Effector memory CD4-positive, alpha-beta T cell (primary cell): ENCODE data around the gene USP17L11.
"Not testable (repeated sequence)": the region's sequence is repeated elsewhere in the genome, so short reads cannot be mapped to it uniquely, and the experiment has no call there.

Experiments
- DNase-seq, 3 donors: peaks; one replicate each; pipeline ENCODE4 v3.0.0-alpha.2; 2020
- H3K27ac ChIP-seq: 2 replicates; pipeline ENCODE4 v1.7.0; 2013; ENCODE audit warnings: mild to moderate bottlenecking, low read length, moderate library complexity; ENCODE audit not compliant: insufficient read depth, poor library complexity, severe bottlenecking
- H3K27me3 ChIP-seq: replicated peaks from 2 replicates; pipeline ENCODE4 v1.7.0; 2013; ENCODE audit warnings: mild to moderate bottlenecking, low read length; ENCODE audit not compliant: insufficient read depth, control insufficient read depth, poor library complexity, severe bottlenecking
- H3K36me3 ChIP-seq: 2 replicates; pipeline ENCODE4 v1.7.0; 2013; ENCODE audit warnings: mild to moderate bottlenecking, low read length, moderate library complexity; ENCODE audit not compliant: control insufficient read depth, insufficient read depth
- H3K4me1 ChIP-seq: 2 replicates; pipeline ENCODE4 v1.7.0; 2013; ENCODE audit warnings: low read length, mild to moderate bottlenecking; ENCODE audit not compliant: control insufficient read depth, insufficient read depth, poor library complexity, severe bottlenecking
- H3K4me3 ChIP-seq: 2 replicates; pipeline ENCODE4 v1.7.0; 2013; ENCODE audit warnings: low read length, low read depth, mild to moderate bottlenecking; ENCODE audit not compliant: insufficient read depth, poor library complexity, severe bottlenecking
- H3K9me3 ChIP-seq: 2 replicates; pipeline ENCODE4 v1.7.0; 2013; ENCODE audit warnings: mild to moderate bottlenecking, low read length, moderate library complexity; ENCODE audit not compliant: control insufficient read depth
- total RNA-seq, 3 donors: gene quantifications; one replicate each; lab custom pipeline; 2026; lab: John Stamatoyannopoulos, UW

Gene USP17L11, protein sequence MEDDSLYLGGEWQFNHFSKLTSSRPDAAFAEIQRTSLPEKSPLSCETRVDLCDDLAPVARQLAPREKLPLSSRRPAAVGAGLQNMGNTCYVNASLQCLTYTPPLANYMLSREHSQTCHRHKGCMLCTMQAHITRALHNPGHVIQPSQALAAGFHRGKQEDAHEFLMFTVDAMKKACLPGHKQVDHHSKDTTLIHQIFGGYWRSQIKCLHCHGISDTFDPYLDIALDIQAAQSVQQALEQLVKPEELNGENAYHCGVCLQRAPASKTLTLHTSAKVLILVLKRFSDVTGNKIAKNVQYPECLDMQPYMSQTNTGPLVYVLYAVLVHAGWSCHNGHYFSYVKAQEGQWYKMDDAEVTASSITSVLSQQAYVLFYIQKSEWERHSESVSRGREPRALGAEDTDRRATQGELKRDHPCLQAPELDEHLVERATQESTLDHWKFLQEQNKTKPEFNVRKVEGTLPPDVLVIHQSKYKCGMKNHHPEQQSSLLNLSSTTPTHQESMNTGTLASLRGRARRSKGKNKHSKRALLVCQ
- 0 reads per million in 3 donors for total RNA-seq

- DNase-seq, H3K4me1 ChIP-seq: not testable (repeated sequence)
Measured at GRCh38 chr4:9215105-9215504, at the start of gene USP17L11. Gene USP17L11, plus strand, starts transcription at chr4:9215405. Its CDS starts 0 bp downstream, at chr4:9215405.

GRCh38 chr4:9165990-9166389 lies 49.2 kb upstream of the USP17L11 start:
- not testable (repeated sequence) for H3K4me1 ChIP-seq, H3K27me3 ChIP-seq, H3K36me3 ChIP-seq, H3K4me3 ChIP-seq, H3K9me3 ChIP-seq, H3K27ac ChIP-seq
- DNase-seq, result peak in 1 of 3 donors; percentile 31

More at GRCh38 chr4:9215105-9215504, at the start of gene USP17L11:
- H3K27ac ChIP-seq, H3K27me3 ChIP-seq, H3K4me3 ChIP-seq, H3K36me3 ChIP-seq, H3K9me3 ChIP-seq: not testable (repeated sequence)

DNA sequence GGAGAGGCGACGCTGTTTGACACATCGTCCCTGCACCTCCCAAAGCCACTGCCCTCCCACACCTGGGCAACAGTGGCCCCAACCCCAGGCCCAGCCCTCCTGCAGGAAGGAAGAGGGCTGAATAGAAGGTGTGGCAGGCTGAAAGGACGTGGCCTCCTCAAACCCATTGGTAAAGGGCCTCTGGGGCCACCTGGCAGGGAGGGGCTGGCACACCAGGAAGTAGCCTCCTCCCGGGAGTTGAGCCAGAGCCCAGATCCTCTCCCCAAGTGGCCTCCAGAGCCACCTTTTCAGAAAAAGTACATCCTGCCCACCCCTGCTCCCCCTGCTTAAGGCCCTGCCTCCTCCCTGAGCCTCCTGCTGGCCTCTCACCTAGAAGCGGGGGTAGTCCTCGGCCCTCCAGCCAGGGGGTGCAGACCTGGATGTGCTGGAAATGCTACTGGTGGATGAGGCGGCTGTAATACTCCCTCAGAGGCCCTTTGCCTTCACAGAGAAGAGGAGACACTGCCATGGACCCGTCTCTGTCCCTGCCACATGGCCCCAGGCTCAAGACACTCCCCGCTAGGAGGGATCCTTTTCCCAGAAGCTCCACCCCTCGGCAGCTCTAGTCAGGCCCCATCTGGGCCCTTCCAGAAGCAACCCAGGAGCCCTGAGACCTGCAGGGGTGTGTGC lies 45.3 kb upstream of the USP17L11 start, which contains the start of gene FAM90A26:
Gene FAM90A26 (plus strand): TSS at position 619 of the 669 bp plus-strand sequence. CDS start 2,764 bp downstream, outside the sequence.
- H3K27me3 ChIP-seq, H3K27ac ChIP-seq, H3K4me3 ChIP-seq, H3K36me3 ChIP-seq, H3K4me1 ChIP-seq, DNase-seq, H3K9me3 ChIP-seq: not testable (repeated sequence)

DNA sequence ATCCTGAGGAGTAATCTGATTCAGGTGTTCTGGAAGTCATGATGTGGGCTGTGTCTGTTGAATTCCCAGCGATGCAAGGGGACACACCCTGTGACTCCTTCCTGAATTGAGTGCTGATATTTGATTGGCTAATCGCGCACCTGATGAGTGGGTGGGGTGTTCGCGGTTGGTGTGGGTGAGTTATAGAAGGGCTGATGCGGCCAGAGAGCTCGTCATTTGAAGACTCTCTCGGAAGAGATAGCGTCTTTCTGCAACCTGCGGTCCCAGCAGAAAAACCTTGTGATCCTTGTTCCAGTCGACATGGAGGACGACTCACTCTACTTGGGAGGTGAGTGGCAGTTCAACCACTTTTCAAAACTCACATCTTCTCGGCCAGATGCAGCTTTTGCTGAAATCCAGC lies 4.8 kb upstream of the USP17L11 start, which contains the start of gene USP17L10:
Gene USP17L10 (plus strand): TSS at position 301 of the 400 bp plus-strand sequence. CDS start 0 bp downstream, at position 301.
- not testable (repeated sequence) for H3K36me3 ChIP-seq, H3K4me1 ChIP-seq, H3K4me3 ChIP-seq, DNase-seq, H3K27ac ChIP-seq, H3K27me3 ChIP-seq, H3K9me3 ChIP-seq

DNA sequence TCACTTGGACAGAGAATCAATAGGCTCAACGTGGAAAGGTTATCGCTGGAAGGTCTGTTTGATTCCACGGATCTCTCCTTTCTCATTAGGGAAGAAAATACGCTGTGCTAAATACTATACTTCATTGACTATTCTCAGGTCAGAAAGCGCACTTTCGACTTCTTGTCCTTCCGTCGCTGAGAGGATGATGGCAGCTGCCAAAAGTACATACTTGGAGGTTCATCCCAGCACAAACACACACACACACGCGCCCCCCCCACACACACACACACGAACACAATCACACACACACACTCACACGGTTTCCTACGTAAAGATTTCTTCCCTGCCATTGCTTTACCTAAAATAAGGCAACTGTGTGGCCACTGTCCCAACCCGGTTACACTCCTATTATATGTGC lies 504 bp upstream of the USP17L11 start:
- not testable (repeated sequence) for H3K4me3 ChIP-seq, H3K36me3 ChIP-seq, DNase-seq, H3K9me3 ChIP-seq, H3K4me1 ChIP-seq, H3K27ac ChIP-seq, H3K27me3 ChIP-seq

- not testable (repeated sequence) for H3K4me1 ChIP-seq, H3K4me3 ChIP-seq, H3K36me3 ChIP-seq, H3K27ac ChIP-seq, DNase-seq, H3K9me3 ChIP-seq, H3K27me3 ChIP-seq
Measured at GRCh38 chr4:9219852-9220251, 4.6 kb downstream of the USP17L11 start, which contains the start of gene USP17L12. Gene USP17L12, plus strand, starts transcription at chr4:9220152. Its CDS starts 0 bp downstream, at chr4:9220152.

GRCh38 chr4:9224596-9224995 lies 9.4 kb downstream of the USP17L11 start, which contains the start of gene USP17L13:
Gene USP17L13, plus strand, starts transcription at chr4:9224896. Its CDS starts 0 bp downstream, at chr4:9224896.
- not testable (repeated sequence) for H3K27ac ChIP-seq, DNase-seq, H3K4me3 ChIP-seq, H3K36me3 ChIP-seq, H3K27me3 ChIP-seq, H3K4me1 ChIP-seq, H3K9me3 ChIP-seq

GRCh38 chr4:9230249-9230648 lies 15.0 kb downstream of the USP17L11 start:
- not testable (repeated sequence) for H3K4me3 ChIP-seq, DNase-seq, H3K36me3 ChIP-seq, H3K27me3 ChIP-seq, H3K9me3 ChIP-seq, H3K4me1 ChIP-seq, H3K27ac ChIP-seq

DNA sequence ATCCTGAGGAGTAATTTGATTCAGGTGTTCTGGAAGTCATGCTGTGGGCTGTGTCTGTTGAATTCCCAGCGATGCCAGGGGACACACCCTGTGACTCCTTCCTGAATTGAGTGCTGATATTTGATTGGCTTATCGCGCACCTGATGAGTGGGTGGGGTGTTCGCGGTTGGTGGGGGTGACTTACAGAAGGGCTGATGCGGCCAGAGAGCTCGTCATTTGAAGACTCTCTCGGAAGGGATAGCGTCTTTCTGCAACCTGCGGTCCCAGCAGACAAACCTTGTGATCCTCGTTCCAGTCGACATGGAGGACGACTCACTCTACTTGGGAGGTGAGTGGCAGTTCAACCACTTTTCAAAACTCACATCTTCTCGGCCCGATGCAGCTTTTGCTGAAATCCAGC lies 18.9 kb downstream of the USP17L11 start, which contains the start of gene USP17L15:
Gene USP17L15 (plus strand): TSS at position 301 of the 400 bp plus-strand sequence. CDS start 0 bp downstream, at position 301.
- not testable (repeated sequence) for H3K27ac ChIP-seq

More for the DNA sequence above, 18.9 kb downstream of the USP17L11 start, which contains the start of gene USP17L15:
- H3K27me3 ChIP-seq, H3K4me3 ChIP-seq, H3K36me3 ChIP-seq, DNase-seq, H3K9me3 ChIP-seq, H3K4me1 ChIP-seq: not testable (repeated sequence)
